ENCODE measurements around the gene ASPDH. TPM values are rescaled to one million over a fixed set of nuclear protein-coding genes. Genes with fewer than 3 reads are reported as not detected.

Gene ASPDH
- total and polyA plus RNA-seq, 7 donors: not detected

DNA sequence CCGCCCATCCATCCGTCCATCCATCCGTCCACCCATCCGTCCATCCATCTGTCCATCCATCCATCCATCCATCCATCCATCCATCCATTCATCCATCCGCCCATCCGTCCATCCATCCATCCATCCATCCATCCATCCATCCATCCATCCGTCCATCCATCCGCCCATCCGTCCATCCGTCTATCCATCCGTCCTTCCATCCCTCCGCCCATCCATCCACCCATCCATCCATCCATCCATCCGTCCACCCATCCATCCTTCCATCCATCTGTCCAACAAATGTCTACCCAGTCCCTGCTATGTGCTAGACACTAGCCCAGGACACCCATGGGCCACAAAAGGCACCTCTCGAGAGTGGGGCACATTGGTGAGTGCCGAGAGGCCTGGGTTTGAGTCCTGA, 38.8 kb upstream of the ASPDH start:
- DNase-seq: no peak
- Histone ChIP-seq H3K9me3 (no peaks in the 10 kb centered on the region), H3K27me3 (peaks cover 15 to 91% (median 63%) of the 10 kb centered on the region in 3 donors), H3K27ac (no peak overlapping the region), H3K36me3 (no peaks in the 10 kb centered on the region), H3K4me1 (peaks cover 0 to 16% (median 12%) of the 10 kb centered on the region in 4 donors), H3K4me3 (no peak overlapping the region)
- TF ChIP-seq, protein P1, sequence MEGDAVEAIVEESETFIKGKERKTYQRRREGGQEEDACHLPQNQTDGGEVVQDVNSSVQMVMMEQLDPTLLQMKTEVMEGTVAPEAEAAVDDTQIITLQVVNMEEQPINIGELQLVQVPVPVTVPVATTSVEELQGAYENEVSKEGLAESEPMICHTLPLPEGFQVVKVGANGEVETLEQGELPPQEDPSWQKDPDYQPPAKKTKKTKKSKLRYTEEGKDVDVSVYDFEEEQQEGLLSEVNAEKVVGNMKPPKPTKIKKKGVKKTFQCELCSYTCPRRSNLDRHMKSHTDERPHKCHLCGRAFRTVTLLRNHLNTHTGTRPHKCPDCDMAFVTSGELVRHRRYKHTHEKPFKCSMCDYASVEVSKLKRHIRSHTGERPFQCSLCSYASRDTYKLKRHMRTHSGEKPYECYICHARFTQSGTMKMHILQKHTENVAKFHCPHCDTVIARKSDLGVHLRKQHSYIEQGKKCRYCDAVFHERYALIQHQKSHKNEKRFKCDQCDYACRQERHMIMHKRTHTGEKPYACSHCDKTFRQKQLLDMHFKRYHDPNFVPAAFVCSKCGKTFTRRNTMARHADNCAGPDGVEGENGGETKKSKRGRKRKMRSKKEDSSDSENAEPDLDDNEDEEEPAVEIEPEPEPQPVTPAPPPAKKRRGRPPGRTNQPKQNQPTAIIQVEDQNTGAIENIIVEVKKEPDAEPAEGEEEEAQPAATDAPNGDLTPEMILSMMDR (IDR thresholded peaks at IDR 0.05): no peak
- TF ChIP-seq EP300 (IDR thresholded peaks at IDR 0.05) (no peak), POLR2AphosphoS5 (IDR thresholded peaks at IDR 0.05) (no peak), POLR2A (IDR thresholded peaks at IDR 0.05) (no peak)
- intact Hi-C loops (cut with DNase I): no loop called here
- WGBS, 2 donors: 81 to 87% methylated on average over 15 of the region's 15 CpGs

DNA sequence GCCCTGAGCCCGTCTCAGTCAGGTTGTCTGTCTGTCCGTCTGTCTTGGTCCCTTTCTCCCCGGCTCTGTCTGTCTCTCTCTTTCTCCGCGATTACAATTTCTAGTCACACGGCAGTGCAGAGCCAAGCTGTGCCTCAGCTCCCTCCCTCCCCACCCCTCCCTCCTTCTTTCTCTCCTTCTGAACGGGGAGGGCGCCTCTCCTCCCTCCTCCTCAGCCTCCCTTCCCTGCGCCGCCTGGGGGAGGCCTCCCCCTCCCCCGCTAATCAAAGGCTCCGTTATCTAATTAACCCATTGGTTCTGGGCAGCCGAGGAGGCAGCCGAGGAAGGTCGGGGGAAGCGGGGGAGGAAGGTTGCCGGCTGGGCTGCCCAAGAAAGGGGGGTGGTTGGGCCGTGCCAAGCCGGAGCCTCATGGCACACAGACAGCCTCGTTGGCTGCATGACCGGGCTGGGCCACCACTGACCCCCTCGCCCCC, 38.0 kb upstream of the ASPDH start:
- Histone ChIP-seq H3K27me3 (peaks cover 11 to 83% (median 55%) of the 10 kb centered on the region in 3 donors), H3K4me3 (peak overlapping the region in 2 of 4 donors; percentile 11 to 19), H3K27ac (no peak overlapping the region), H3K4me1 (peaks cover 0 to 15% (median 10%) of the 10 kb centered on the region in 4 donors), H3K9me3 (no peaks in the 10 kb centered on the region), H3K36me3 (no peaks in the 10 kb centered on the region)
- intact Hi-C loops (cut with DNase I): no loop called here
- TF ChIP-seq, protein P1 (IDR thresholded peaks at IDR 0.05): no peak
- no peak for TF ChIP-seq POLR2A (IDR thresholded peaks at IDR 0.05)
- TF ChIP-seq POLR2AphosphoS5 (IDR thresholded peaks at IDR 0.05): no peak
- no peak for TF ChIP-seq EP300 (IDR thresholded peaks at IDR 0.05)
- DNase-seq: no peak
- WGBS, 2 donors: 2 to 8% methylated on average over 22 of the region's 22 CpGs

DNA sequence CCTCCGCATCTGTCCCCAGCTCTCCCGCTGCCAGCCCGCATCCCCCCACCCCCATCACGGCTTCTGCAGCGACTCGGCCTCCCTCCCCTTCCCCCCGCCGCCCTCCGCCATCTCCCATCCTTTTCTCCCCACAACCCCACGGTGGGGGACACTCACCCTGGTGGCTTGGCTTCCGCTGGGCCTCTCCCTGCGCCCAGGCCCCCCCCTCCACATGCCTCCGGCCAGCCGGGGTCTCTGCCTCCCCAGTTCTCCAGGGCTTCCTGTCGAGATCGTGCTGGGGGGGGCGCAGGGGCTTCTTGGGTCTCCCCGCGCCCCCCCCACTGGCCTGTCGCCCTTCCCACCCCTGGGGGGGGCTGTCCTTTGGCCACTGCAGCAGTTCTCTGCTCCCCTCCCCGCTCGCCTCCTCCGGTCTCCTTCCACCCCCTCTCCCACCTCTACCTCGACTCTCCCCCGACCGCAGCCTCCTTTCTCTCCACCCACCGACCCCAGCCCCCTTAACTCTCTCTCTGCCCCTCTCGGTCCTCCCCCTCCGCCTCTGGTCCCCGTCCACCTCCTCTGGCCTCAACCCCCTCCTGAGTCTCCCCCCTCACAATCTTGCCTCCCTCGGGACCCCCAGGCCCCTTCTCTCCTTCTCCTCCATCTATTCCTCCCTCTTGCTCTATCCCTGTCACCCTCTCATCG, 37.5 kb upstream of the ASPDH start:
- Histone ChIP-seq H3K4me3 (peak overlapping the region in 2 of 4 donors; percentile 11 to 19), H3K36me3 (no peaks in the 10 kb centered on the region), H3K27me3 (peaks cover 10 to 77% (median 49%) of the 10 kb centered on the region in 3 donors), H3K9me3 (no peaks in the 10 kb centered on the region), H3K27ac (no peak overlapping the region), H3K4me1 (peaks cover 0 to 10% (median 4%) of the 10 kb centered on the region in 4 donors)
- intact Hi-C loops (cut with DNase I): no loop called here
- no peak for TF ChIP-seq EP300 (IDR thresholded peaks at IDR 0.05)
- 9 to 14% methylated on average over 32 of the region's 32 CpGs for WGBS, 2 donors
- no peak for DNase-seq

DNA sequence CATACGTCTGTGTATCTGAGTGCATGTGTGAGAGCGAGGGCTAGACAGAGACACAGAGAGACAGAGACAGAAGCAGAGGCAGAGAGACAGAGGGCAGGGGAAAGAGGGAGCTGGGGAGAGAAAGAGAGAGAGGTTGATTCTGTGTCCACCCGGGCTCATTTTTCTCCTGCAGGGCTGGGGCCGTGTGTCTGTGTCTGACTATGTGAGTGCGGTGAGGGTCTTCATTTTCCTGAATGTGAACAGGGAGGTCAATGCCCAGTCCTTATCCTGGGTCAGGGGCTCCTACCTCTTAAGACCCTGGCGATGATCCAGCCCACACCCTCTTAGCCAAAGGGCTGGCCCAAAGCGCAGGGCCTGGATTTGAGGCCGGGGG, 36.9 kb upstream of the ASPDH start:
- Histone ChIP-seq H3K9me3 (no peaks in the 10 kb centered on the region), H3K27ac (no peak overlapping the region), H3K4me3 (peak overlapping the region in 2 of 4 donors; percentile 11 to 19), H3K27me3 (peaks cover 7 to 71% (median 43%) of the 10 kb centered on the region in 3 donors), H3K4me1 (peaks cover 0 to 4% (median 0%) of the 10 kb centered on the region in 4 donors), H3K36me3 (no peaks in the 10 kb centered on the region)
- no peak for DNase-seq
- intact Hi-C loops (cut with DNase I): no loop called here
- TF ChIP-seq POLR2A (IDR thresholded peaks at IDR 0.05) (no peak), EP300 (IDR thresholded peaks at IDR 0.05) (no peak), POLR2AphosphoS5 (IDR thresholded peaks at IDR 0.05) (no peak)
- TF ChIP-seq, protein P1 (IDR thresholded peaks at IDR 0.05): no peak
- WGBS, 2 donors: 33 to 38% methylated on average over 8 of the region's 8 CpGs

DNA sequence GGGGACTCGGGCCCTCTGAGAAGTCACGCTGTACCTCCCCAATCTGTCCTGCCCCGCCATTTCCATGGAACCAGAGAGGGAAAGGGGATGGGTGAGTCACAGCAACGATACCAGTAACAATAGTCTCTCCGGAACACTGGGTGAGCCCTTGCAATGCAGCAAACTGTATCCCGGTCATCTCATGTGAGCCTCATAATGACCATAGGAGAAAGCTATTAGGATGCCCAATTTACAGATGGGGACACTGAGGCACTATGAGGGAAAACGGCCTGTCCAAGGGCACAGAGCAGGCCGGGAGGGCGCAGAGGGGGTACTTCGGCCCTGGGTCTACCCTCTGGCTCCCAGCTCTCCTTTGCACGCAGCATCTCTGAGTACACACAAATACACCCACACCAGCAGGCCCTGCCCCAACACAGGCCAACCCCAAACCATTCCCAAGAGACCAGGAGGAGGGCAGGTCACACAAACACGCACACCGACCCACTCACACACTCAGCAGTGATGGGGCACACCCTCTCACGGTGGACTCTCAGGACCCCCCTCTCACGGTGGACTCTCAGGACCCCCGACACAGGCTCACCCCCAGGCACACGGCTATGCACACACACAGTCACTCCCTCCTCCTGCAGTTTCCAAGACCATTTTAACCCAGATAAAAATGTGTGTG, 36.3 kb upstream of the ASPDH start:
- Histone ChIP-seq H3K36me3 (no peaks in the 10 kb centered on the region), H3K27me3 (peaks cover 7 to 66% (median 38%) of the 10 kb centered on the region in 3 donors), H3K4me1 (peaks cover 0 to 4% (median 0%) of the 10 kb centered on the region in 4 donors), H3K27ac (no peak overlapping the region), H3K9me3 (no peaks in the 10 kb centered on the region), H3K4me3 (no peak overlapping the region)
- no peak for DNase-seq
- WGBS, 2 donors: 61 to 74% methylated on average over 17 of the region's 17 CpGs
- intact Hi-C loops (cut with DNase I): no loop called here
- no peak for TF ChIP-seq EP300 (IDR thresholded peaks at IDR 0.05)
- TF ChIP-seq, protein P1 (IDR thresholded peaks at IDR 0.05): no peak
- no peak for TF ChIP-seq POLR2AphosphoS5 (IDR thresholded peaks at IDR 0.05)
- no peak for TF ChIP-seq POLR2A (IDR thresholded peaks at IDR 0.05)
